GM12873 (cell line): Measurements from ENCODE around the gene APOC3.

ENCODE experiments used
- TF ChIP-seq, protein P1 (sequence below): IDR thresholded peaks from 2 replicates; pipeline ENCODE4 v1.5.1; 2012; ENCODE audit warnings: low read depth, mild to moderate bottlenecking, moderate library complexity, low read length, control low read depth; ENCODE audit not compliant: insufficient read depth; ENCODE audit errors: missing control alignments

Gene APOC3

DNA sequence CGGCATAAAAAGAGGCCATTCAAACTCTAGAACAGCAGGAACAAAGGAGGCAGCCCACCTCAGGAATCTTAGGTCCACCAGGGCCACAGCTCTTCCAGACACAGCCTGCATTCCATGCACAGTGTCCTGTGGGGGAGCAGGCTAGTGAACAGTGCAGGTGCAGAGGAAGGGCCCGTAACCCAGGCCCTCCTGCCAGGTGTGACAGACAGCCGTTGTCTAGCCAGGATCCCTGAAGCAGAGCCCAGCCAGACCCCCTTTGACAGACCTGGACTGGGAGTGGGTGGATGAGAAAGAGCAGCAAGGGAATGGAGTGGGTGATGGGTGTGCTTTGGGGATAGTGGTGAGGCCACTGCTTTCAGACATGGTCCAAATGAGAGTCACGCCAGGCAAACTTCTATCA, 40.7 kb upstream of the APOC3 start:
- TF ChIP-seq, protein P1, sequence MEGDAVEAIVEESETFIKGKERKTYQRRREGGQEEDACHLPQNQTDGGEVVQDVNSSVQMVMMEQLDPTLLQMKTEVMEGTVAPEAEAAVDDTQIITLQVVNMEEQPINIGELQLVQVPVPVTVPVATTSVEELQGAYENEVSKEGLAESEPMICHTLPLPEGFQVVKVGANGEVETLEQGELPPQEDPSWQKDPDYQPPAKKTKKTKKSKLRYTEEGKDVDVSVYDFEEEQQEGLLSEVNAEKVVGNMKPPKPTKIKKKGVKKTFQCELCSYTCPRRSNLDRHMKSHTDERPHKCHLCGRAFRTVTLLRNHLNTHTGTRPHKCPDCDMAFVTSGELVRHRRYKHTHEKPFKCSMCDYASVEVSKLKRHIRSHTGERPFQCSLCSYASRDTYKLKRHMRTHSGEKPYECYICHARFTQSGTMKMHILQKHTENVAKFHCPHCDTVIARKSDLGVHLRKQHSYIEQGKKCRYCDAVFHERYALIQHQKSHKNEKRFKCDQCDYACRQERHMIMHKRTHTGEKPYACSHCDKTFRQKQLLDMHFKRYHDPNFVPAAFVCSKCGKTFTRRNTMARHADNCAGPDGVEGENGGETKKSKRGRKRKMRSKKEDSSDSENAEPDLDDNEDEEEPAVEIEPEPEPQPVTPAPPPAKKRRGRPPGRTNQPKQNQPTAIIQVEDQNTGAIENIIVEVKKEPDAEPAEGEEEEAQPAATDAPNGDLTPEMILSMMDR, result no peak

DNA sequence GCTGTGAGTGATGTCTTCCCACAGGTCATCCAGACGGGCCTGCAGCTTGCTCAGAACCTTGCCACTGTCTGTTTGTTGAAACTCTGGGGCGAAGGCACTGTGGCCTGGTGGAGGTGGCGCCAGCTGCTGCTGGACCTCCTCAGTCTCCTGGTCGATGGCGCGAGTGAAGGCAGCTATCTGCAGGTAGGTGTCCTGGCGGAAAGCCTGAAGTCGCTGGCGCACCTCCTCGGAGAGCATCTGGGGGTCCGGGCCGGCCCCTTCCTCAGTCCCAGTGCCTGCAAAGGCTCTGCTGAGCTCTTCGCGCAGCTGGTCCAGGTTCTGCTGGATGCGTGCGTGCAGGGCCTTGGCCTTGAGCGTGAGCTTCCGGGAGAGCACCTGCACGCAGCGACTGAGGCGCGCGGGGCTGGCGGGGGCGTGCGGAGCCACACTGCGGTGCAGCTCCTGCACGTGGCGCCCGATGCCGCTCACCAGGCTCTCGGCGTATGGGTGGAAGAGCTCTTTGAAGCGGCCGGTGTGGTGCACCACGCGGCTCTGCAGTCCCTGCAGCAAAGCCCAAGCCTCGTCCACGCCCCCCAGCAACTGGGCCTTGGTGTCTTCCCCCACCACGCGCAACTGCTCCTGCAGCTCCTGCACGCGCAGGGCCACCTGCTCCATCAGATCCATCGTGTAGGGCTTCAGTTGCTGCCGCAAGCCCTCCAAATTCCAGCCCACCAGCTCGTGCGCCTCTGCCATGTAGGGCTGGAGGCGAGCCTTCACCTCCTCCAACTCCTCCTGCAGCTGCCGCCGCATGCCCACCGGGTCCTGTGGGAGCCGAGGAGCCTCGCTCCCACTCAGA, 39.3 kb upstream of the APOC3 start:
- TF ChIP-seq, protein P1, result no peak

DNA sequence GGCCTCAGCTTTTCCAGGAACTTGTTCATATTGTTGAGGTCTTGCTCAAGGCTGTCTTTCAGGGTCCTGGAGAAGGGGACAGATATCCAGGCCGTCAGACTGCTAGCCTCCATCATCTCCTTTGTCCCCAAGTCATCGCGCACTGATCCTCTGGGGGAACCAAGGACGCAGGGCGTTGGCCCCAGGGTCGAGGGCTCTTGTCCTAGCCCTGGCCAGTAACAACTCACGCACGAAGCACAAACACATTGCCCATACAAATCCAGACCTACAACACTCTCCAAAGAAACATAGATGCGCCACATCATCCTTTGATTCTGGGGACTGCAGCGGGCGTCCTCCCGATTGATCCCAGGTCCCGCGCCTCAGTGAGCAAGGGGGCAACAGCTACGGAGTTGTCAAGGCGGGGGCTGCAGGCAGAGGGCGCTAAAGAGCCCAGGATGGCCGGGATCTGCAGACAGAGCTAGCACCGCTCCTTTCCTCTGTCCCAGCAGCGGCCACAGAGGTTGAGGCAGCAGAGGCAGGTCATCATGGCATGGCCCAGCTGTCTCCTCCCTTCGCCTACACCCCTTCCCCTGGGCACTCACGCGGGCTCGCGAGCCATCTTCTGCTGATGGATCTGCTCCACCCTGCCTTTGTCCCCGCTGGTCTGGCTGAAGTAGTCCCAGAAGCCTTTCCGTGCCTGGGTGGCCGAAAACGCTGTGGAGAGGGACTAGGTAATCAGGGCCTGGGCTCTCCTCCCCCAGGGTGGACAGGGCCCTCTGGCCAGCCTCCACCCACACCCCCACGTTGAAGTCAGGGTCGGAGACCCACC, 38.5 kb upstream of the APOC3 start:
- TF ChIP-seq, protein P1, result peak; percentile 94

DNA sequence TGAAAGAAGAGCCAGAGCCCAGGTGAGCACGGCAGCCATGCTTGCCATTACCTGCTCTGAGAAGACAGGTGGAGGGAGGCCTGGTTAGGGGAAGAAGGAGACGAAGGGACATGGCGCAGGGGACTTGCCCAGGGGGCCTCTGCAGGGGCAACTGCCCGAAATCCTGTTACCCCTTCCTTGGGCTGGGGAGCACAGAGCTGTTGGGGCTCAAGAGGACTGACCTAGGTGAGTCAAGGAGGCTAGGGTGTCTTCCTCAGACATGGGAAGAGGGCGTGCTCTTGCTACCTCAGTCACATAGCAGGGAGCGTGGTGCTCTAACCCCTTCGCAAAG, 37.9 kb upstream of the APOC3 start, which contains the start of gene APOA5:
APOA5 (minus strand) TSS at position 67 of the 331 bp plus-strand sequence; CDS start at position 48, 19 bp downstream.
- TF ChIP-seq, protein P1, result no peak

DNA sequence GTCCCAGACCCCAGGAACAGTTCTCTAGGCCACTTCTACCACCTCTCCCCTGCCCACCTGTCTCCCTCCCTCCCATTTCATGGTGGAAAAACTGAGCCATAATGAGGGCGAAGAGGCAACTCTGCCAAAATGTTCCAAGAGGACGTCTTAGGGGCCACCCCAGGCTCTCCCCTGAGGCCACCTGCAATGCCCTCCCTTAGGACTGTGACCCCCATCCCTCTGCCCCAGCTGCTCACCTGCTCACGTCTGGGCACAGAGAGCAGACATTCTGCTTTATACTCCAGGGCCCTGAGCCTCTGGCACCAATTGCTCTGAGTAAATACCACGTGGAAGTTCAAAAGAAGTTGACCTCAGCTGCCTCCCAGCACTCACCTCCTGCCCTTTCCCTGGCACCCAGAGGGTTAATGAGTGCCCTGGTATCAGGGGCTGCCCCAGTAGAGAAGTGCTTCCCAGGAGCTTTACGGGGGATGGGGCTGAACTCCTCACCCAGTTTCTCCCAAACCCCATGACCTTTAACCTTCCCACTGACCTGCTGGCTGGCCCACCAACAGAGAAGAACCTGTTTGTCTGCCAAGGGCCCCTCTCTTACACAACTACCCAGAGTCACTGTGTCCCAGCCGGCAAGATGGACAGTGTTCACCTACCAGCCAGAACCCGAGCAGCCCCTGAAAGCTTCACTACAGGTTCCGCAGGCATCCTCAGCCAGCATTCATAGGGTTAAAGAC, 37.4 kb upstream of the APOC3 start:
- TF ChIP-seq, protein P1, result no peak

DNA sequence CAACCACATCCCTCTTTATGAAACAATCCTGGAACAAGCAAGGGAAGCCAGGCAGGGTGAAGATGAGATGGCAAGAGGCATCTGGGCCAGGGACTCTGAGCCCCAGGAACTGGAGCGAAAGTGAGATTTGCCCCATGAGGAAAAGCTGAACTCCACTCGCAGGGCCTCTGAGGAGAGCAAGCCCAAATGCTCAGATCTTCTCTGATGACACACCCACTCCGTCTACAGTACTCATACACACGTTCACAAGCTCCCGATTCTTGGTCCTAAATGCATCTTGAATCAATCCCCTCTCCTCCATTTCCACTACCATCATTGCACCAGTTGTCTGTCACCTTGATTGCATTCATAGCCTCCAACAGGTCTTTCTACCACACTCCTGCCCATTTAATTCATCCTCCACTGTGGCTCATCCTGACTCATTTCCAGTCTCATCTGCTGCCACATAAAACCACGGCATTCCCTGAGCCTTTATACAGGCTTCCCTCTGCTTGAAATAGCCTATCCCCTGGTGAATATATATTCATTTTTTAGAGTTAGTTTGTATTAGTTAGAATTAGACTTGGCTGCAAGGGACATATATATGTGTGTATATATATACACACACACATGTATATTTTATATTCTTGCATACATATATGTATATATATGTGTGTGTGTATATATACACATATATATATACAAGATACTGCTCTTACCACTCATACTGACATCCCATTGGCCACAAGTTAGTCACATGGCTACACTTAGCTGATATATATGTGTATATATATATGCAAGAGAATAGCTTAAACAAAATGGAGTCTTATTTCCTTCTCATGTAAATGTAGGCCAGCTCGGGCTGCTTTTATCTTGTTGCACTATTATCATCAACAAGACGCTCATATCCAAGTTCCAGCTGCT, 36.6 kb upstream of the APOC3 start:
- TF ChIP-seq, protein P1, result no peak
